ENCODE results near the gene TRABD2B. TPM values are rescaled to one million over a fixed set of nuclear protein-coding genes. Genes with fewer than 3 reads are reported as not detected.

TRABD2B gene
- polyA plus RNA-seq, 4 donors, result under 0.01 to 2.6 (median 2.2) TPM; not detected in 1

- WGBS, 3 donors, result 16 to 18% (median 17%) methylated on average over 2 of the region's 2 CpGs
- Histone ChIP-seq H3K27ac (ENCODE audit: low read depth in 1 of 3, low read length in 2 of 3) (peak overlapping the region in 1 of 3 donors; percentile 54), H3K36me3 (ENCODE audit: control insufficient read depth in 3 of 3, insufficient read depth in 2 of 3, low read depth in 1 of 3, low read length in 3 of 3) (no peaks in the 10 kb centered on the region), H3K4me3 (ENCODE audit: low read depth in 1 of 3, low read length in 3 of 3) (no peak overlapping the region), H3K9me3 (ENCODE audit: control insufficient read depth in 2 of 2, insufficient read depth in 1 of 2, low read depth in 1 of 2, low read length in 1 of 2) (no peaks in the 10 kb centered on the region), H3K27me3 (ENCODE audit: control insufficient read depth in 3 of 3, insufficient read depth in 3 of 3, low read length in 3 of 3) (no peaks in the 10 kb centered on the region), H3K4me1 (ENCODE audit: control insufficient read depth in 3 of 3, insufficient read depth in 2 of 3, low read depth in 1 of 3, low read length in 2 of 3) (peaks cover 7 to 43% (median 21%) of the 10 kb centered on the region in 3 donors)
- FAIRE-seq (no peak), DNase-seq (no peak)
Measured at GRCh38 chr1:47938520-47938919, 58.7 kb downstream of the TRABD2B start.

GRCh38 chr1:47937586-47938254, 59.5 kb downstream of the TRABD2B start:
- WGBS, 3 donors, result 93 to 97% (median 93%) methylated on average over 5 of the region's 5 CpGs
- DNase-seq (no peak), FAIRE-seq (no peak)
- no peaks in the 10 kb centered on the region for H3K36me3 ChIP-seq (ENCODE audit: control insufficient read depth in 3 of 3, insufficient read depth in 2 of 3, low read depth in 1 of 3, low read length in 3 of 3)
- H3K27ac ChIP-seq (ENCODE audit: low read depth in 1 of 3, low read length in 2 of 3), result peak overlapping the region in 1 of 3 donors; percentile 54
- peaks cover 9 to 50% (median 20%) of the 10 kb centered on the region in 3 donors for H3K4me1 ChIP-seq (ENCODE audit: control insufficient read depth in 3 of 3, insufficient read depth in 2 of 3, low read depth in 1 of 3, low read length in 2 of 3)
- no peak overlapping the region for H3K4me3 ChIP-seq (ENCODE audit: low read depth in 1 of 3, low read length in 3 of 3)
- H3K27me3 ChIP-seq (ENCODE audit: control insufficient read depth in 3 of 3, insufficient read depth in 3 of 3, low read length in 3 of 3), result no peaks in the 10 kb centered on the region
- H3K9me3 ChIP-seq (ENCODE audit: control insufficient read depth in 2 of 2, insufficient read depth in 1 of 2, low read depth in 1 of 2, low read length in 1 of 2), result no peaks in the 10 kb centered on the region

- WGBS, 3 donors, result 92 to 99% (median 96%) methylated on average over 1 of the region's 1 CpG
- Histone ChIP-seq H3K4me3 (ENCODE audit: low read depth in 1 of 3, low read length in 3 of 3) (no peak overlapping the region), H3K4me1 (ENCODE audit: control insufficient read depth in 3 of 3, insufficient read depth in 2 of 3, low read depth in 1 of 3, low read length in 2 of 3) (peaks cover 7 to 49% (median 19%) of the 10 kb centered on the region in 3 donors), H3K9me3 (ENCODE audit: control insufficient read depth in 2 of 2, insufficient read depth in 1 of 2, low read depth in 1 of 2, low read length in 1 of 2) (no peaks in the 10 kb centered on the region), H3K36me3 (ENCODE audit: control insufficient read depth in 3 of 3, insufficient read depth in 2 of 3, low read depth in 1 of 3, low read length in 3 of 3) (no peaks in the 10 kb centered on the region), H3K27me3 (ENCODE audit: control insufficient read depth in 3 of 3, insufficient read depth in 3 of 3, low read length in 3 of 3) (no peaks in the 10 kb centered on the region), H3K27ac (ENCODE audit: low read depth in 1 of 3, low read length in 2 of 3) (no peak overlapping the region)
- no peak for DNase-seq
- no peak for FAIRE-seq
Measured at GRCh38 chr1:47936916-47937551, 60.2 kb downstream of the TRABD2B start.

GRCh38 chr1:47935856-47936255, 61.3 kb downstream of the TRABD2B start:
- DNase-seq (no peak), FAIRE-seq (no peak)
- Histone ChIP-seq H3K27me3 (ENCODE audit: control insufficient read depth in 3 of 3, insufficient read depth in 3 of 3, low read length in 3 of 3) (no peaks in the 10 kb centered on the region), H3K4me3 (ENCODE audit: low read depth in 1 of 3, low read length in 3 of 3) (no peak overlapping the region), H3K36me3 (ENCODE audit: control insufficient read depth in 3 of 3, insufficient read depth in 2 of 3, low read depth in 1 of 3, low read length in 3 of 3) (no peaks in the 10 kb centered on the region), H3K4me1 (ENCODE audit: control insufficient read depth in 3 of 3, insufficient read depth in 2 of 3, low read depth in 1 of 3, low read length in 2 of 3) (peaks cover 7 to 40% (median 13%) of the 10 kb centered on the region in 3 donors), H3K9me3 (ENCODE audit: control insufficient read depth in 2 of 2, insufficient read depth in 1 of 2, low read depth in 1 of 2, low read length in 1 of 2) (no peaks in the 10 kb centered on the region), H3K27ac (ENCODE audit: low read depth in 1 of 3, low read length in 2 of 3) (peak overlapping the region in 1 of 3 donors; percentile 5)
- 49 to 71% (median 52%) methylated on average over 1 of the region's 1 CpG for WGBS, 3 donors

GRCh38 chr1:47935163-47935562, 62.0 kb downstream of the TRABD2B start:
- no peak overlapping the region for H3K4me3 ChIP-seq (ENCODE audit: low read depth in 1 of 3, low read length in 3 of 3)
- peaks cover 7 to 34% (median 9%) of the 10 kb centered on the region in 3 donors for H3K4me1 ChIP-seq (ENCODE audit: control insufficient read depth in 3 of 3, insufficient read depth in 2 of 3, low read depth in 1 of 3, low read length in 2 of 3)
- no peak for FAIRE-seq
- H3K9me3 ChIP-seq (ENCODE audit: control insufficient read depth in 2 of 2, insufficient read depth in 1 of 2, low read depth in 1 of 2, low read length in 1 of 2), result no peaks in the 10 kb centered on the region
- peak overlapping the region in 1 of 3 donors; percentile 69 for H3K27ac ChIP-seq (ENCODE audit: low read depth in 1 of 3, low read length in 2 of 3)
- no peaks in the 10 kb centered on the region for H3K27me3 ChIP-seq (ENCODE audit: control insufficient read depth in 3 of 3, insufficient read depth in 3 of 3, low read length in 3 of 3)
- DNase-seq, result peak in 1 of 2 donors; percentile 15
- H3K36me3 ChIP-seq (ENCODE audit: control insufficient read depth in 3 of 3, insufficient read depth in 2 of 3, low read depth in 1 of 3, low read length in 3 of 3), result no peaks in the 10 kb centered on the region
- WGBS, 3 donors, result 46 to 55% (median 52%) methylated on average over 4 of the region's 4 CpGs

GRCh38 chr1:47934243-47934805, 62.9 kb downstream of the TRABD2B start:
- WGBS, 3 donors, result 10 to 26% (median 24%) methylated on average over 9 of the region's 9 CpGs
- peaks cover 7 to 31% (median 9%) of the 10 kb centered on the region in 3 donors for H3K4me1 ChIP-seq (ENCODE audit: control insufficient read depth in 3 of 3, insufficient read depth in 2 of 3, low read depth in 1 of 3, low read length in 2 of 3)
- H3K27ac ChIP-seq (ENCODE audit: low read depth in 1 of 3, low read length in 2 of 3), result peak overlapping the region; percentile 73 to 86 (median 82)
- H3K27me3 ChIP-seq (ENCODE audit: control insufficient read depth in 3 of 3, insufficient read depth in 3 of 3, low read length in 3 of 3), result no peaks in the 10 kb centered on the region
- no peaks in the 10 kb centered on the region for H3K9me3 ChIP-seq (ENCODE audit: control insufficient read depth in 2 of 2, insufficient read depth in 1 of 2, low read depth in 1 of 2, low read length in 1 of 2)
- peak; percentile 47 to 70 for DNase-seq
- H3K4me3 ChIP-seq (ENCODE audit: low read depth in 1 of 3, low read length in 3 of 3), result no peak overlapping the region
- no peaks in the 10 kb centered on the region for H3K36me3 ChIP-seq (ENCODE audit: control insufficient read depth in 3 of 3, insufficient read depth in 2 of 3, low read depth in 1 of 3, low read length in 3 of 3)
- FAIRE-seq, result no peak

GRCh38 chr1:47932743-47933142, 64.4 kb downstream of the TRABD2B start:
- peak; percentile 35 to 79 for DNase-seq
- 37 to 73% (median 48%) methylated on average over 6 of the region's 6 CpGs for WGBS, 3 donors

GRCh38 chr1:47931395-47931794, 65.8 kb downstream of the TRABD2B start:
- peaks cover 7 to 31% (median 9%) of the 10 kb centered on the region in 3 donors for H3K4me1 ChIP-seq (ENCODE audit: control insufficient read depth in 3 of 3, insufficient read depth in 2 of 3, low read depth in 1 of 3, low read length in 2 of 3)
- H3K9me3 ChIP-seq (ENCODE audit: control insufficient read depth in 2 of 2, insufficient read depth in 1 of 2, low read depth in 1 of 2, low read length in 1 of 2), result no peaks in the 10 kb centered on the region
- H3K4me3 ChIP-seq (ENCODE audit: low read depth in 1 of 3, low read length in 3 of 3), result no peak overlapping the region
- 31 to 60% (median 38%) methylated on average over 5 of the region's 5 CpGs for WGBS, 3 donors
- FAIRE-seq, result no peak
- H3K27ac ChIP-seq (ENCODE audit: low read depth in 1 of 3, low read length in 2 of 3), result no peak overlapping the region
- H3K27me3 ChIP-seq (ENCODE audit: control insufficient read depth in 3 of 3, insufficient read depth in 3 of 3, low read length in 3 of 3), result no peaks in the 10 kb centered on the region
- no peaks in the 10 kb centered on the region for H3K36me3 ChIP-seq (ENCODE audit: control insufficient read depth in 3 of 3, insufficient read depth in 2 of 3, low read depth in 1 of 3, low read length in 3 of 3)
- peak in 1 of 2 donors; percentile 76 for DNase-seq

More at GRCh38 chr1:47932743-47933142, 64.4 kb downstream of the TRABD2B start:
- Histone ChIP-seq H3K4me1 (ENCODE audit: control insufficient read depth in 3 of 3, insufficient read depth in 2 of 3, low read depth in 1 of 3, low read length in 2 of 3) (peaks cover 7 to 31% (median 9%) of the 10 kb centered on the region in 3 donors), H3K4me3 (ENCODE audit: low read depth in 1 of 3, low read length in 3 of 3) (no peak overlapping the region), H3K36me3 (ENCODE audit: control insufficient read depth in 3 of 3, insufficient read depth in 2 of 3, low read depth in 1 of 3, low read length in 3 of 3) (no peaks in the 10 kb centered on the region), H3K27me3 (ENCODE audit: control insufficient read depth in 3 of 3, insufficient read depth in 3 of 3, low read length in 3 of 3) (no peaks in the 10 kb centered on the region), H3K27ac (ENCODE audit: low read depth in 1 of 3, low read length in 2 of 3) (peak overlapping the region in 1 of 3 donors; percentile 86), H3K9me3 (ENCODE audit: control insufficient read depth in 2 of 2, insufficient read depth in 1 of 2, low read depth in 1 of 2, low read length in 1 of 2) (no peaks in the 10 kb centered on the region)
- no peak for FAIRE-seq

Measured in small intestine (tissue), 7 donors.